K562 (cell line): ENCODE measurements around the gene PRELID1. TPM values are rescaled to one million over a fixed set of nuclear protein-coding genes. Genes with fewer than 3 reads are reported as not detected.

Experiments
- ATAC-seq: fragments of 200-7000 bp; cut with Tn5 transposase; 3 replicates; pipeline ENCODE4 v1.9.1; 2020; ENCODE audit warnings: moderate library complexity
- BruUV-seq: library from RNA; stranded (reverse); fragments of 400-500 nt; replicated peaks from 2 replicates; lab custom pipeline; 2021; lab: Mats Ljungman, UMichigan
- CTCF ChIA-PET: fragments of 300-600 bp; formaldehyde crosslinking; extraction: SDS; loops from one replicate; lab custom pipeline; 2021; ENCODE audit warnings: low intra/inter-chr PET ratio; lab: Yijun Ruan, JAX
- POLR2A ChIA-PET: fragments of 300-600, 350-650 bp; sonication (Branson Sonifier 250); formaldehyde crosslinking; extraction: SDS; loops from one replicate; lab custom pipeline; 2021; ENCODE audit warnings: antibody characterized with exemption, inconsistent platforms; lab: Yijun Ruan, JAX
- DNase-seq, 4 experiments: peaks; one replicate each; pipeline versions ENCODE4 v3.0.0 to v3.0.0-alpha.2; 2011 to 2018; ENCODE audit warnings: low spot score in 3 of 4, mixed read lengths in 3 of 4; ENCODE audit errors: extremely low read depth in 1 of 4
- FAIRE-seq: peaks from 2 replicates; lab custom pipeline; 2011; peaks lifted over from hg19 to GRCh38; lab: Jason Lieb, UNC
- H2AFZ ChIP-seq: 2 replicates; pipeline ENCODE4 v1.6.0; 2011; ENCODE audit warnings: low read depth, low read length, control low read depth, inconsistent platforms
- H3K27ac ChIP-seq: fragments of 200-600 bp; 3 replicates; pipeline ENCODE4 v1.8.0; 2011; ENCODE audit warnings: low read depth, mild to moderate bottlenecking, control low read depth, inconsistent platforms, low read length, moderate library complexity, mixed read lengths; ENCODE audit errors: extremely low read depth
- H3K27me3 ChIP-seq, 2 experiments: fragments of 300-600 bp in 1 of 2; 2 replicates in 1 of 2; 3 replicates in 1 of 2; pipeline versions ENCODE4 v1.6.0 to v1.8.0; 2011; ENCODE audit warnings: inconsistent platforms in 2 of 2, low read length in 2 of 2, mild to moderate bottlenecking in 1 of 2, mixed read lengths in 1 of 2, moderate library complexity in 1 of 2; ENCODE audit not compliant: control insufficient read depth in 2 of 2, insufficient read depth in 2 of 2
- H3K36me3 ChIP-seq: fragments of 300-600 bp; 3 replicates; pipeline ENCODE4 v1.8.0; 2011; ENCODE audit warnings: mild to moderate bottlenecking, low read length, inconsistent platforms; ENCODE audit not compliant: control insufficient read depth, insufficient read depth
- H3K4me1 ChIP-seq, 2 experiments: fragments of 200-600 bp in 1 of 2; replicated peaks in 1 of 2; 2 replicates in 1 of 2; 3 replicates in 1 of 2; pipeline versions ENCODE4 v1.5.1 to v1.8.0; 2011; ENCODE audit warnings: inconsistent platforms in 2 of 2, low read length in 2 of 2, mild to moderate bottlenecking in 1 of 2, mixed read lengths in 1 of 2, moderate library complexity in 1 of 2; ENCODE audit not compliant: control insufficient read depth in 2 of 2, insufficient read depth in 2 of 2
- H3K4me2 ChIP-seq: 2 replicates; pipeline ENCODE4 v1.6.1; 2011; ENCODE audit warnings: low read length, control low read depth, inconsistent platforms, mixed read lengths; ENCODE audit not compliant: insufficient read depth
- H3K4me3 ChIP-seq: fragments of 200-600 bp; sonication (generic), shearing (Covaris generic); 2 replicates; pipeline ENCODE4 v1.5.1; 2016; ENCODE audit warnings: control low read depth, inconsistent platforms
- H3K79me2 ChIP-seq: fragments of 200-600 bp; 3 replicates; pipeline ENCODE4 v1.8.0; 2011; ENCODE audit warnings: low read length, inconsistent platforms; ENCODE audit not compliant: control insufficient read depth, insufficient read depth
- H3K9ac ChIP-seq, 2 experiments: 2 replicates each; pipeline versions ENCODE4 v1.6.0 to v1.6.1; 2011; ENCODE audit warnings: low read depth in 2 of 2, low read length in 2 of 2, control low read depth in 1 of 2, inconsistent platforms in 1 of 2, mild to moderate bottlenecking in 1 of 2, mixed read lengths in 1 of 2; ENCODE audit not compliant: insufficient read depth in 1 of 2
- H3K9me1 ChIP-seq: one replicate; pipeline ENCODE4 v1.6.0; 2011; ENCODE audit warnings: inconsistent platforms, mild to moderate bottlenecking, low read length, moderate library complexity; ENCODE audit not compliant: control insufficient read depth, insufficient read depth
- H3K9me3 ChIP-seq: replicated peaks from 2 replicates; pipeline ENCODE4 v1.5.1; 2011; ENCODE audit warnings: low read depth, low read length, inconsistent platforms; ENCODE audit not compliant: control insufficient read depth, insufficient read depth
- H4K20me1 ChIP-seq: replicated peaks from 2 replicates; pipeline ENCODE4 v1.6.1; 2011; ENCODE audit warnings: low read length, inconsistent platforms, mixed read lengths; ENCODE audit not compliant: control insufficient read depth, insufficient read depth
- ADNP ChIP-seq: fragments of 200-800 bp; sonication (Bioruptor generic); IDR thresholded peaks from 2 replicates; pipeline ENCODE4 v1.6.1; 2016; ENCODE audit warnings: missing genetic modification characterization, missing compliant biosample characterization
- HDAC1 ChIP-seq, 2 experiments: fragments of 450-650 bp; IDR thresholded peaks; 2 replicates each; pipeline ENCODE4 v1.6.1; 2016 to 2017; ENCODE audit warnings: inconsistent platforms in 1 of 2, mild to moderate bottlenecking in 1 of 2, moderate library complexity in 1 of 2
- HIVEP1 ChIP-seq: fragments of 250-450 bp; sonication (Bioruptor Pico); IDR thresholded peaks from 2 replicates; pipeline ENCODE4 v1.4.0; 2020; ENCODE audit warnings: mild to moderate bottlenecking
- OTX1 ChIP-seq: fragments of 450-650 bp; formaldehyde crosslinking; IDR thresholded peaks from 2 replicates; pipeline ENCODE4 v1.4.0; 2022; ENCODE audit warnings: mild to moderate bottlenecking
- RNF2 ChIP-seq: sonication (generic); IDR thresholded peaks from 2 replicates; pipeline ENCODE4 v1.6.1; 2016
- ZNF407 ChIP-seq: fragments of 450-650 bp; IDR thresholded peaks from 2 replicates; pipeline ENCODE4 v1.6.1; 2016; ENCODE audit warnings: low read depth
- ZSCAN29 ChIP-seq: fragments of 450-650 bp; IDR thresholded peaks from 2 replicates; pipeline ENCODE4 v1.6.1; 2017
- WGBS: fragments of 100-300 bp; shearing (Covaris generic); methylation state at CpG from one replicate; pipeline ENCODE4 v1.1.6; 2016; ENCODE audit warnings: low coverage, mixed read lengths; ENCODE audit not compliant: insufficient coverage; ENCODE audit errors: missing lambda C conversion rate; 5-methylcytosine and 5-hydroxymethylcytosine counted together
- in situ Hi-C: fragments of 300-500 bp; cut with MboI; formaldehyde crosslinking; loops from 4 replicates; pipeline ENCODE4 v1.15.0; 2018; ENCODE audit warnings: inconsistent platforms, mixed read lengths
- intact Hi-C: fragments of 100-400 bp; cut with micrococcal nuclease; formaldehyde crosslinking; loops from 2 replicates; pipeline ENCODE4 v1.14.2; 2022
- polyA plus RNA-seq, 8 experiments: library from polyadenylated mRNA; depleted of rRNA in 4 of 8; stranded (reverse) in 5 of 8; unstranded in 3 of 8; fragments of >200 nt; fragmentation: Nextera tagmentation in 2 of 8; fragmentation: Illumina TruSeq in 1 of 8; extraction: Ambion mirVana in 2 of 8; extraction: Trizol in 1 of 8; gene quantifications; 2 replicates each; pipeline versions ENCODE4 v1.2.1 to v1.2.3, GENCODE V29; 2011 to 2014; ENCODE audit warnings: inconsistent platforms in 1 of 8, missing spikeins in 1 of 8
- total RNA-seq, 7 experiments: library from RNA; depleted of rRNA in 6 of 7; stranded (reverse); fragments of >200 nt in 6 of 7; fragmentation: Illumina TruSeq in 2 of 7; extraction: Trizol in 2 of 7; gene quantifications; 2 replicates each; pipeline versions ENCODE4 v1.2.1 to v1.2.3, GENCODE V29; 2011 to 2021; ENCODE audit warnings: low replicate concordance in 1 of 7
- TF ChIP-seq, protein P1 (sequence below): sonication (generic); formaldehyde crosslinking; IDR thresholded peaks from 2 replicates; pipeline ENCODE4 v1.8.1; 2023; ENCODE audit warnings: mild to moderate bottlenecking, missing genetic modification reagents

Gene PRELID1
- total and polyA plus RNA-seq, 9 of the 15 experiments (the other 6 are each of a cell fraction or from before 2014, with no cell fraction given): 40.1 to 484 (median 340) TPM

DNA sequence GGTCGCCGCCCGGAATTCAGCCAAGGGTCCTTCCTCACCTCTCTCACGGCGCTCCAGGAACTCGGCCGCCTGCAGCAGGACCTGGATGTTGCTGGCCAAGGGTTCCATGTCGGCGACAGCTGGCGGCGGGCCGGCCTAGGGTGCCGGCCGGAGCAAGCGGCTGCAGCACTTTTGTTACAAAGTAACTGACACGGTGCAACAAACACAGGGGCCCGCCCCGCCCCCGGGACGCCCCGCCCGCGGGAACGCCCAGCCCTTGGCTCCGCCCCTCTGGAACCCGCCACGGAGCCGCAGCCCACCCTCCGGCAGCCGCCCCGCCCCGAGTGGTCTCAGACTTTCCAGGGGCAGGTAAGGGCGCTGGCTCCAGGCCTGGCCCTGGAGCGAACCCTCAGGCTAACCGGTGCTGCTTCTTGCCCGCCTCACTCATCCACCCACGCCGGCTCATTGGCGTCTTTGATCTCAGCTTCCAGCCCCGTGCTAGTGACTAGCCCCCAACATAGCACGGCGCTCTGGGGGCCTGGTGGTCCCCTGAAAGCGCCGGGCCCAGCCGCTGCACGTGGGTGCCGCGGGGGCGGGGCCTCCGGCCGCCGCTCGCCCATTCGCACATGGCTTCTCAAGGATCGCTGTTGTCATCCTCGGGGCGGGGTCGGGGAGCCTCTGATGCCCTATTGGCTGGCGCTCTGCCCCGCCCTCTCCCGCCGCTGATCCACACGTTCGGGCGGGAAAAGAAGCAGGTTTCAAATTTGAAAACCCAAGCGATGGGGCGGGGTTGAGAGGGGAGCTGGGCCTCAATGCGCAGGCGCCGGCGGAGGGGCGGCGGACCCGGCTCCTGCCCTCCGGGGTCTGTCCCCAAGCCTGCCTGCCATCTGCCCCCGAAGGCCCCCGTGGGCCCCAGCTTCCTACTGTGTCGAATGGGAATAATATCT lies 8.4 kb downstream of the PRELID1 start, which contains the start of gene MXD3 (continued):
- no peak for TF ChIP-seq ADNP (tag)
- TF ChIP-seq ZSCAN29: no peak
- no peak; the same call in 1 of the 2 replicates for TF ChIP-seq RNF2
- TF ChIP-seq OTX1 (CRISPR knock-in tag): no peak
- TF ChIP-seq HDAC1 (IDR thresholded peaks at IDR 0.05): peak in 1 of 2 experiments; percentile 99; a peak in 3 of 4 replicates
- no peak for TF ChIP-seq HIVEP1 (CRISPR knock-in tag)

- no peak for FAIRE-seq
- H3K27ac ChIP-seq: peak overlapping the region; percentile 100
- TF ChIP-seq ZNF407: 0 out of 2 replicates have a peak, but pooled peaks have one; percentile 10
- TF ChIP-seq, protein P1, sequence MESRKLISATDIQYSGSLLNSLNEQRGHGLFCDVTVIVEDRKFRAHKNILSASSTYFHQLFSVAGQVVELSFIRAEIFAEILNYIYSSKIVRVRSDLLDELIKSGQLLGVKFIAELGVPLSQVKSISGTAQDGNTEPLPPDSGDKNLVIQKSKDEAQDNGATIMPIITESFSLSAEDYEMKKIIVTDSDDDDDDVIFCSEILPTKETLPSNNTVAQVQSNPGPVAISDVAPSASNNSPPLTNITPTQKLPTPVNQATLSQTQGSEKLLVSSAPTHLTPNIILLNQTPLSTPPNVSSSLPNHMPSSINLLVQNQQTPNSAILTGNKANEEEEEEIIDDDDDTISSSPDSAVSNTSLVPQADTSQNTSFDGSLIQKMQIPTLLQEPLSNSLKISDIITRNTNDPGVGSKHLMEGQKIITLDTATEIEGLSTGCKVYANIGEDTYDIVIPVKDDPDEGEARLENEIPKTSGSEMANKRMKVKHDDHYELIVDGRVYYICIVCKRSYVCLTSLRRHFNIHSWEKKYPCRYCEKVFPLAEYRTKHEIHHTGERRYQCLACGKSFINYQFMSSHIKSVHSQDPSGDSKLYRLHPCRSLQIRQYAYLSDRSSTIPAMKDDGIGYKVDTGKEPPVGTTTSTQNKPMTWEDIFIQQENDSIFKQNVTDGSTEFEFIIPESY (CRISPR knock-in tag): 0 out of 2 replicates have a peak, but pooled peaks have one; percentile 7
Observed at GRCh38 chr5:177312649-177313181, 9.1 kb downstream of the PRELID1 start.

More at GRCh38 chr5:177312649-177313181, 9.1 kb downstream of the PRELID1 start:
- Histone ChIP-seq H3K4me2 (peak overlapping the region; percentile 95), H4K20me1 (no peaks in the 10 kb centered on the region), H3K4me3 (peak overlapping the region; percentile 62), H3K9me1 (no peaks in the 10 kb centered on the region), H3K27me3 (no peaks in the 10 kb centered on the region), H2AFZ (peak overlapping the region; percentile 97), H3K9ac (peak overlapping the region; percentile 87 to 97), H3K36me3 (peaks cover 10% of the 10 kb centered on the region; the same call in 2 of the 3 replicates), H3K4me1 (peaks cover 23 to 70% of the 10 kb centered on the region in 2 experiments), H3K9me3 (no peaks in the 10 kb centered on the region), H3K79me2 (peaks cover 12% of the 10 kb centered on the region; the same call in 2 of the 3 replicates)
- CTCF ChIA-PET: interaction anchor here (0.6 to 1.3 kb wide), 2 partner anchors 144 to 315 kb away, joined by 4 to 5 read pairs; no protein-coding TSS in a partner anchor
- in situ Hi-C loops: no loop called here
- POLR2A ChIA-PET: interaction anchor here (0.6 to 1.5 kb wide), 16 partner anchors 9 to 1843 kb away, joined by 3 to 7 read pairs (median 4); partner anchors contain the start of genes LMAN2, PRELID1 and RAB24
- intact Hi-C loops: loop anchor here (2.0 kb wide), 1 partner anchor 144 kb away; no protein-coding TSS in a partner anchor
- peak; percentile 65 for ATAC-seq
- TSS peak; percentile 62 for BruUV-seq
- WGBS: 1% methylated on average over 19 of the region's 19 CpGs
- peak; percentile 52 to 85 (median 59) for DNase-seq
